LNCAP (cell line): ENCODE measurements around the gene EIF2D.

Experiments used
- TF ChIP-seq, protein P1 (sequence below): fragments of 450-650 bp; IDR thresholded peaks from 2 replicates; pipeline ENCODE4 v1.5.1; 2017; ENCODE audit warnings: mild to moderate bottlenecking

Gene EIF2D

DNA sequence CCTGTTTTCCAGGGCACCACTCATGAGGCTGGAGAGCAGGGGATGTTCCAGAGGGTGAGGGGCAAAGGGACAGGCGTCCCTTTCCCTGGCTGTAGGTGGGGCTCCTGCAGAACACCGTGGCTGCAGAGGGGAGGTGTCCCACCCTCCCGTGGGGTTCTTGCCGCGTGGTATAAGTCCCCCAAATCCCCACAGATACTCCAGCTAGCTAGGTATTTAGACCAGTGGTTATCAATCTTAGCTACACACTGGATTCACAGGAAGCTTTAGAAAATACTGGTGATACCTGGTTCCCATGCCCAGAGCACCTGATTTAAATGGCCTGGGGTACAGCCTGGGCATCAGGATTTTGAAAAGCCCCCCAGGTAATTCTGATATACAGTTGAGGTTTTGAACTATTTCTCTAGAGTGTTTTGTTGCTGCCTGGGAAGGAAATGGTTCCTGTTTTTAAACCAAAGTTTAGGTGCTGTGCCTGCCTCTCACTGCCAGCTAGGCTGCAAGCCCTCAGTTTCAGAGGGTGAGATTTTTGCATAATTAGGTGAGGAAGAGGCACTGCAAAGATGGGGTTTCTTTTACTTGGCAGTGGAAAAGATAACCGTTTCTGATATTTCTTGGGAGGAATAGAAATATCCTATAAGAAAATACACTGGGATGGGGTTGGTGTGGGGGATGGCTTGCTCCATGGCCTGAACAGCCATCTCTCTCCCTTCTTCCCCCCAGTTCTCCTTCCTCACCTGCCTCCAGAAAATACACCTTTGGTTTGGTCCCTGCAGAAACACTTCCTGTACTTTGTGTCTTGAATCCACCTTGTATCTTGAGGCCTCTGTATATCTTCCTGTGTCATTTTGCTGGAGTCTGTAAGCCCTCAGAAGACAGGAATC is 53.2 kb downstream of the EIF2D start:
- TF ChIP-seq, protein P1, sequence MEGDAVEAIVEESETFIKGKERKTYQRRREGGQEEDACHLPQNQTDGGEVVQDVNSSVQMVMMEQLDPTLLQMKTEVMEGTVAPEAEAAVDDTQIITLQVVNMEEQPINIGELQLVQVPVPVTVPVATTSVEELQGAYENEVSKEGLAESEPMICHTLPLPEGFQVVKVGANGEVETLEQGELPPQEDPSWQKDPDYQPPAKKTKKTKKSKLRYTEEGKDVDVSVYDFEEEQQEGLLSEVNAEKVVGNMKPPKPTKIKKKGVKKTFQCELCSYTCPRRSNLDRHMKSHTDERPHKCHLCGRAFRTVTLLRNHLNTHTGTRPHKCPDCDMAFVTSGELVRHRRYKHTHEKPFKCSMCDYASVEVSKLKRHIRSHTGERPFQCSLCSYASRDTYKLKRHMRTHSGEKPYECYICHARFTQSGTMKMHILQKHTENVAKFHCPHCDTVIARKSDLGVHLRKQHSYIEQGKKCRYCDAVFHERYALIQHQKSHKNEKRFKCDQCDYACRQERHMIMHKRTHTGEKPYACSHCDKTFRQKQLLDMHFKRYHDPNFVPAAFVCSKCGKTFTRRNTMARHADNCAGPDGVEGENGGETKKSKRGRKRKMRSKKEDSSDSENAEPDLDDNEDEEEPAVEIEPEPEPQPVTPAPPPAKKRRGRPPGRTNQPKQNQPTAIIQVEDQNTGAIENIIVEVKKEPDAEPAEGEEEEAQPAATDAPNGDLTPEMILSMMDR, result no peak

DNA sequence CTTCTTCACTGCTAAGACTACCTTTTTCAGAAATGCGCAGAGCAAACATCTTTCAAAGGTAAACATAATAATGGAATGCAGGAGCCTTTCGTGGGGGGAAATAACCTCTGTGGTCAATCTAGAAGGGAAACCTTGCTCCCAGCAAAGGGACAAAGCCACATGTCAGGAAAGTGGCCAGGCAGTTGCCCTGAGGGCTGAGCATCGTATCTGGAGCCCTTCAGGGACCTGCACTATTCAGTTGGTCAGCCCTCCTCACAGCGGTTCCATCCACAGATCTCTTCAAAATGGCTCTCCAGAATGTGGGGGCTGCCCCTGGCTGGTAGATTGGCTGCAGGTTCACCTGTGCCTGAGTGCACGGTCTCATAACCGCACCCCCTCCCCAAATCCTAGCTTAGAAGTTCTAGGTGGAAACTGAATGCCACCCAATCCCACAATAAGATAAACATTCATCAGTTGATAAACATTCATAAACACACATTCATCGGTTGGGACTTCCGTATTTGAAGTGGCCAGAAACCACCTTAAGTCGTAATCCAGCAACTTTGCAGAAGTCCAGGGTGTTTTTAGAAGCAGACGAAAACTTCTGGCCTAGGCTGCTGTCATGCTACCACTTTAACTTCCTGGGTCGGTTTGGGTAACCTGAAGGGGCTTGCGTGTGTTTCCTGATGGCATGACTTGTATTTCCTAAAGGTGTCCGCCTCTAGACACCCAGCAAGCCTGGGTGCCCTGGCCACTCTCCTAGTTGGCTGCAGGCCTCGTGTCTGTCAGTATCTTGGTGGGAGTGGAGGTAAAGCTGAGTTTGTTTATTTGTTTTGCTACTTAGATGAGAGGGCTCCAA is 54.4 kb downstream of the EIF2D start:
- TF ChIP-seq, protein P1, result no peak

DNA sequence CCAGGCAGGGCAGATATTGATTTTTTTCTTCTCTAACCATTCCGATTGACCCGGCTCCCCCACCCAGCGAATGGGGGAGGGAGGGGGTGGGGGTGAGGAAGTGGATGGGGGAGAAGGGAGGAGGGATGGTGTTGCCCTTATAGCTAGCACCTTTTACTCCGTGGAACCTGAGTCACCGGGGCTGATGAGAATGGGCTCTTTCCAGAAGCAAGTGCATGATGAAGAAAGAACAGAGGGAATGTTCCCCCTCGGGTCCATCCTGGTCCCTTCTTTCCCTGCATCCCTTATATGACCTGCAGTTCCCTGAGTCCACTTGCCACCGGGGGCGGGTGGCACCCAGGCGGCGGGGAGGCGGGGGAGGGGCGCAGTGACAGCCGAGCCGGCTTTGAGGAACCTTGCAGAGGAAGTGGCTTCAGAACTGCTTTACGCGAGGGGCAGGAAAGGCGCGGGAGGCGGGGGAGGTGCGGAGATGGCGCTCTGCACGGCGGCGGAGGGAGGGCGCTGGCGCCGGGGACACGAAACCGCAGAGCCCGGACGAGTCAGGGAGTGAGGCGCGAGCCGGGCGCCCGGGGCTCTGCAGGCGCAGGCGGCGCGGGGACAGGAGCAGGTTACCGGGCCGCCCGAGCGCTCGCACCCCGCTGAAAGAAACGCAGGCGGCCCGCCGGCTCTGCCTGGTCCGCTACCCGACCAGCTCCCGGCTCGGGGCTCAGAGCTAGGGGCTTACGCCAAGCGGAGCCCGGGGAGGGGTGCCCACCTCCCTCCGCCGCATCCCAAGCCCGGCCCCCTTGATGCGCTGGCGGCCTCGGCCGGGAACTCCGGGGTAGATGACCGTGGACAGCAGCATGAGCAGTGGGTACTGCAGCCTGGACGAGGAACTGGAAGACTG is 55.3 kb downstream of the EIF2D start:
- TF ChIP-seq, protein P1, result no peak

DNA sequence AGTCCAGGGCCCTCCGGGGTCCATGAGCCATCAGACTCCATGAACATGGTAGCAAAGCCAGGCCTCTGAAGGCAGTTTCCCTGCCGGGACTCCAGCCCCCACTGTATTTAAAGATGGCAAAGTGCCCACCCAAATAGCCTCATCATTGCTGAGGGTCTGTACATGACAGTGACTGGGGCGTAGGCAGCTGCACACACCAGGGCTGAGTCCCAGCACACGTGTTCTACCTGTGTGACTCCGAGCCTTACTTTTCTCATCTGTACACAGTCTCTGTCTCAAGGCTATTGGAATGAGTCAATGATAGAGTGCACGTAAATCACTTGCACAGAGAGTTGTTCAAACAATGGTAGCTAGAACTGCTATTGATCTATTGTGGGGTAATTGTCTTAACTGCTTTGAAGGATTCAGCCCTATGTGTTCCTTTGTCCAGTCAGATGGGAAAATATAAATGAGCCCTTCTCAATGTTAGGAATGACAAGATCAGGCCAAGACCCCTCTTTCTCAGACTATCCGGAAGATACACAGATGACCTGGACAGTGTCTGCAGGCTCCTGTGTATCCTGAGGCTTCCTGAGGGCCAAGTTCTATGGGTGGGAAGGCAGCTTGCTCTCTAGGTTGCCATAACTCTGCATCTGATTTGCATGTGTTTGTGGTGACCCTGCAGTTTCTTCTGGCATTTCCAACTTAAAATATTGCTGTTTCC is 56.1 kb downstream of the EIF2D start:
- TF ChIP-seq, protein P1, result no peak

DNA sequence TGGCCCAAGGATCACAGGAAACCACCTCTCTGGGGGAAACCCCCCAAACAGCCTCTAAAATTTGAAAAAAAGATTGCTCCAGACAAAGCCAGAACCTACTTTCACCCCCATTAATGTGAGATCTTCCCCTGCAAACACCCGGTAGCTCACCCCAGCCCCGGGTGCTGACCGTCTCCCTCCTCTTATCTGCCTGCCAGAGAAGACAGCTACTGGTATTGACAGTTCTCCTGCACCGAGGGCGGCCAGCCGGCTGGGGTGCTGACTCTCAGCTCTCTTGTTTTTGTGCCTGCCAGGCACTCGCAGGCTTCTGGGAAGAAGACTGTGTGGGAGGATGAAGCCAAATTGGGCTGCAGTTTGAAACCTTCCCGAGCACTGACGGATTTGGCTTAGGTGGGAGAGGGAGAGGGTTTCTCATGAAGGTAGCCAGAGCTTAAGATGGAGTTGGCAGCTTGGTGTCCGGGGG is 56.8 kb downstream of the EIF2D start:
- TF ChIP-seq, protein P1, result no peak

DNA sequence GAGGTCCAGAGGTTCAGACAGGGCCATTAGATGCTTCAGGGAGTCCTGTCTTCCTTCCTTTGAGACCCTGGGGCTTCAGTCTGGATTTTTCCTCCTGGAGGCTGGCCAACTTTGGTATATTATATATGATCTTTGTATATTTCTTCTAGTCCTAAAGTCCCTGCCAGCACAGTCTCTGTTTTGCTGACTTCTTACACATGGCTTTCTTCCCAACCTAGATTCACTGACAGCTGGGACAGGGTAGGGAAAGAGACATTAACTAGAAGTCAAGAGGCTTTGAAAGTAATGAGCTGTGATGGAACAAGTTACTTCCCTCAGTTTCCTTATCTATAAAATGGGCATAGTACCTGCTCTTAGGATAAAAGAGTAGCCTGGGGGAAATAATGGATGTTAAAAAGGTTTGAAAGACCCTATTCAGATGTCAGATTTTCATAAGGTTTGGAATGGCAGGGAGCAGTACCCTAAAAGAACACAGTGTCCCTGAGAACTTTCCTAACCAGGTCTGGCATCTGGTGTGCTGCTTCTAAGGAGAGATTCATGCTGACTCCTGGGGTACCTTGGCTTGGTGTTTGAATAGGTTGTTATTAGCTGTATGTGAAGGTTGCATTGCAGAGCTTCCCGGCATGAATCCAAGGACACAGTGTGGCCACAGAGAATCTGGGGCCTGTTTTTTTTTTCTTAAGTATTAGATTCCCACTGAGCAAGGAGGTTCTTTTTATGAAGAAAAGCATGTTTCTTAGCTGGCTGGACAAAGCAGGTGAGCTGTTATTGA is 57.4 kb downstream of the EIF2D start:
- TF ChIP-seq, protein P1, result no peak
